ENCODE results near the gene PSRC1.

PSRC1 gene

DNA sequence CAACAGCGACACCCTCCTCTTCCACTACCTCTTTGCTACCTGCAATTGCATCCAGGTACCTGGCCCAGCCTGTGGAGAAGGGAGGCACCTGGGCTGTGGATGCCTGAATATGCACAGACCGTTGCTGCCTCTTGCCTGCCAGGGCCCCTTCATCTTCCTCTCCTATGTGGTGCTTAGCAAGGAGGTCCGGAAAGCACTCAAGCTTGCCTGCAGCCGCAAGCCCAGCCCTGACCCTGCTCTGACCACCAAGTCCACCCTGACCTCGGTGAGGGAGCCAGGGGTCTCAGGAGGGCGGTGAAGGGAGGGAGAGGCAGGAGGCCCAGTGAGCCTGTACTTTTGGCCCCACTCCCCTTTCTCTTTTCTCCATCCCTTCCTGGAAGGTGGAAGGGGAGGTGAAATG is 11.5 kb downstream of the PSRC1 start:
- DNase-seq, result no peak

DNA sequence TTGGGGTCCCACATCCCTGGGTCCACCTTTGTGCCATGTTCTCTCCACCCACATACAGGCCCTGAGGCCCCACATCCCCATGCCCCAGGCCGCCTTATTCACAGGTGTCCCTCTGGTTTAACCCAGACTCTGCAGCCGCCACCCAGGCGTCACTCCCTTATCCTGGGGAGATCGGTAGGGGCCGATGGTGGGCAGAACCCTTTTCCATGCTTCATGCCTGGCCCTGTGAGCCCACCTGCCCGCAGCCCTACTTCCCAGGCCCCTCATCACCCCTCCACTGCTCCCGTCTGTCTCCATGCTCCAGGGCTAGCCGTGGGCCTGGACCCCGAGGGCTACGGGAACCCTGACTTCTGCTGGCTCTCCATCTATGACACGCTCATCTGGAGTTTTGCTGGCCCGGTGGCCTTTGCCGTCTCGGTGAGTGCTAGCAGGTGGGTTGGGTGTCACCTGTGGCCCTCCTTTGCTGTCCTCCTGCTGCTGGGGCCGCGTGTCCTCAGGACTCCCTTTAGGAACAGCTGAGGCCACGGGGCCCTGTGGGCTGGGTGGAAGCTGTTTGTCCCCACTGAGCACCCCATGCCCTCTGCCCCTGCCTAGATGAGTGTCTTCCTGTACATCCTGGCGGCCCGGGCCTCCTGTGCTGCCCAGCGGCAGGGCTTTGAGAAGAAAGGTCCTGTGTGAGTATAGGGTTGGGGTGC is 12.2 kb downstream of the PSRC1 start:
- no peak for DNase-seq

DNA sequence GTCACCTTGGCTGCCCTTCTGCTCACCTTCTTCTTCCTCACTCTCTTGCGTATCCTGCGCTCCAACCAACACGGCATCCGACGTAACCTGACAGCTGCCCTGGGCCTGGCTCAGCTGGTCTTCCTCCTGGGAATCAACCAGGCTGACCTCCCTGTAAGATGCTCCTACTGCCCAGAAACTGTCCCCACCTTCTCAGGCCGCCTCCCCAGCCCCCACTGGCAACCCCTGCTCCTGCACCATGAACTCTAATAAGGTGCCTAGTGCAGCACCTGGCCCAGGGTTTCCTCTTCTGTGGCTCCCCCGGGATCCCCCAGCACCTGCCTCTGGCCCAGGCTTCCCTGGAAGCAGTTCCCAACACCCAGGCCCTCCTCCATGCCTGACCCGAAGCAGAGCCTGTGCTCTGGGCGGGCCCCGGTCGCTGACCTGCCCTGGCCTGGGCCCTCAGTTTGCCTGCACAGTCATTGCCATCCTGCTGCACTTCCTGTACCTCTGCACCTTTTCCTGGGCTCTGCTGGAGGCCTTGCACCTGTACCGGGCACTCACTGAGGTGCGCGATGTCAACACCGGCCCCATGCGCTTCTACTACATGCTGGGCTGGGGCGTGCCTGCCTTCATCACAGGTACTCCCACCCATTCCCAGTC is 12.8 kb downstream of the PSRC1 start:
- DNase-seq, result no peak

DNA sequence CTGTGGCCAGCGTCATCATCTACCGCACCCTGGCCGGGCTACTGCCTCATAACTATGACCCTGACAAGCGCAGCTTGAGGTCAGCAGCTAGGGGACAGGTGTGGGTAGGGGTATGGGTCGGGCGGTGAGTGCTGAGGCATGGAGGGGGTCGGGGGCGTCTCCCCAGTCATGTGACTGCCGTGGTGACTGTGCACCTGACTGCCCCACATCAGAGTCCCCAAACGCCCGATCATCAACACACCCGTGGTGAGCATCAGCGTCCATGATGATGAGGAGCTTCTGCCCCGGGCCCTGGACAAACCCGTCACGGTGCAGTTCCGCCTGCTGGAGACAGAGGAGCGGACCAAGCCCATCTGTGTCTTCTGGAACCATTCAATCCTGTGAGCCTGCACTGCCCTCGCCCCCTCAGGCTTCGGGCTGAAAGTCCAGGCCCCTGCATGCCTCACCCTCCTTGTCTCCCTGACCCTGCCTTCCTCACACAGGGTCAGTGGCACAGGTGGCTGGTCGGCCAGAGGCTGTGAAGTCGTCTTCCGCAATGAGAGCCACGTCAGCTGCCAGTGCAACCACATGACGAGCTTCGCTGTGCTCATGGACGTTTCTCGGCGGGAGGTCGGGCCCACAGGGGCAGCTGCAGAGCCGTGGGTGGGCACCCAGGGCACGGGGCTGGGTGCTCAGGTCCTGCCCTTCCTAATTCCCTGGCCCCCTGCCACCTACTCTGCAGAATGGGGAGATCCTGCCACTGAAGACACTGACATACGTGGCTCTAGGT is 13.5 kb downstream of the PSRC1 start:
- no peak for DNase-seq

DNA sequence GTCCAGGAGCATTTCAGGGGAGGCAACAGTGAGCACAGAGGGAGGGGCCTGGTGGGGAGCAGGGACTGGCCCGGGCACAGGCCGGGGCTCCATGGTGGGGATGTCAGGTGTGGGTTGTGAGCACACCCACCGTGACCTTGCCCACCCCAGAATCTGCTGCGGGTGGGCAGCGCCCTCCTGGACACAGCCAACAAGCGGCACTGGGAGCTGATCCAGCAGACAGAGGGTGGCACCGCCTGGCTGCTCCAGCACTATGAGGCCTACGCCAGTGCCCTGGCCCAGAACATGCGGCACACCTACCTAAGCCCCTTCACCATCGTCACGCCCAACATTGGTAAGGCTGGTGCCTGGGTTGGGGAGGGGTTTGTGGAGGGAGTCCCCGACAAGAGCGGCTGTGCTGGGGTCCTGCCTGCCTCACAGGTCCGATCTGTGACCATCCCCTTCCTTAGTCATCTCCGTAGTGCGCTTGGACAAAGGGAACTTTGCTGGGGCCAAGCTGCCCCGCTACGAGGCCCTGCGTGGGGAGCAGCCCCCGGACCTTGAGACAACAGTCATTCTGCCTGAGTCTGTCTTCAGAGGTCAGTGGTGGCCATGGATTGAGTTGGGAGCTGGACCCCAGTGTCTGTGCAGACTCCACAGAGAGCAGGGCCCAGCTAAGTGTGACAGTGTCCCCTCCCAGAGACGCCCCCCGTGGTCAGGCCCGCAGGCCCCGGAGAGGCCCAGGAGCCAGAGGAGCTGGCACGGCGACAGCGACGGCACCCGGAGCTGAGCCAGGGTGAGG is 14.3 kb downstream of the PSRC1 start:
- DNase-seq, result no peak

DNA sequence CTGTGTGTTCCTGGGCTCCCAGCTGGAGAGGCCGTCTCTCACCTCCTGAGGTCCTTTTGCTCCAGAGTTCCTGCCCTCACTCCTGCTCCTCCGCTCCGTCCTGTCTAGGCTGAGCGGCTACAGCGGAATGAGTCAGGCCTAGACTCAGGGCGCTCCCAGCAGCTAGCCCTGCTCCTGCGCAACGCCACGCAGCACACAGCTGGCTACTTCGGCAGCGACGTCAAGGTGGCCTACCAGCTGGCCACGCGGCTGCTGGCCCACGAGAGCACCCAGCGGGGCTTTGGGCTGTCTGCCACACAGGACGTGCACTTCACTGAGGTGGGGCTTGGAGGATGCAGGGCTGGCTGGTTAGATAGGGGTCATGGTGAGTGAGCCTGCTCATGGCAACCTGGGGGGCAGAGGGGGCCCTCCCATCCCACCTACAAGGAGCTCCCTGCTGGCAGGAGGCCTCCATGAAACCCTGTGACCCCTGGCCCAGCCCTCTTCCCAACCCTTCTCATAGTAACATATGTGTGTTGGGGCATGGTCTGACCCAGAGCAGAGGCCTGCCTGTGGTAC is 15.1 kb downstream of the PSRC1 start:
- no peak for DNase-seq

DNA sequence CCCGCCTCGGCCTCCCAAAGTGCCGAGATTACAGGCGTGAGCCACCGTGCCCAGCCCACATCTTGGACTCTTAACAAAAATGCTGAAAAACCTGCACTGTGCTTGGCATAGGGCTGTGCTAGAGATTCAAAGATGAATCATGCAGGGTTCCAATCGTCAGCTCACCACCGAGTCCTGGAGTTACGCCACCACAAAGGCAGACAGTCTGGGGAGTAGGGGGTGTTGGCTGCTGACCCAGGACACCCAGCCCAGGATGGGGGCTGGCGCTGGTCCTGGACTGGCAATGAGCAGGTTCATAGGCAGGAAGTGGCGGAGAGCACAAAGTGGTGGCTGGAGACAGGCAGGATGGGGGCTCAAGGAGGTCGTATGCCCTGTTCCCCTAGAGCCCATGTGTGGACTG is 16.0 kb downstream of the PSRC1 start:
- DNase-seq, result no peak

DNA sequence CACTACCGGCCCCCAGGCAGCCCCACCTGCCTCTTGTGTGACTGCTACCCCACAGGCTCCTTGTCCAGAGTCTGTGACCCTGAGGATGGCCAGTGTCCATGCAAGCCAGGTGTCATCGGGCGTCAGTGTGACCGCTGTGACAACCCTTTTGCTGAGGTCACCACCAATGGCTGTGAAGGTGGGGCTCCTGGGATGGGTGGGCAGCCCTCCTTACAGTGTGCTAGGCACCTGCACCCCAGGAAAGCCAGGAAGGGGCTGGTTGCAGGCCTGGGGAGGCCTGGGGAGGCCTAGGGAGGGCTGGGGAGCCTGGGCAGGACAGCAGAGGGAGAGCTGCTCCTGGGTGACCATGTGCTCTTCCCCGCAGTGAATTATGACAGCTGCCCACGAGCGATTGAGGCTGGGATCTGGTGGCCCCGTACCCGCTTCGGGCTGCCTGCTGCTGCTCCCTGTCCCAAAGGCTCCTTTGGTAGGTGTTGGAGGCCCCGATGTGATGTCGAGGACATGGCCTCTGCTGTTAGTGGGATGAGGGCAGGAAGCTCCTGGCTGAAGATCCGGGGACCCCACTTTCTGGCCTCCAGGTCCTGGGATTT is 17.1 kb downstream of the PSRC1 start:
- DNase-seq, result no peak

DNA sequence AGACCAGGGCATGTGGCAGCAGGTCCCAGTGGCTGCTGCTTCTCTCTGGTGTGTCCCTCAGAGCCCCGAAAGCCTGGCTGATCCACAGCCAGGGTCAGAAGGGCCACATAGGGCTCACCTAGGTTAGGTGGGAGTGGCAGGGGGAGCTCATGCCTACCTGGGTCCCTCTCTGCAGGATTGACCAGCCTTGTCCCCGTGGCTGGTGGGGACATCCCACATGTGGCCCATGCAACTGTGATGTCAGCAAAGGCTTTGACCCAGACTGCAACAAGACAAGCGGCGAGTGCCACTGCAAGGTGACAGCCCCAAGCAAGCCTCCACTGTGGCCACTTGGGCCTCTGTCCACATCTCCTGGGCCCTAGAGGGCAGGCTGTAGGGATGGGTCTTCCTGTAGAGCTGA is 17.9 kb downstream of the PSRC1 start:
- no peak for DNase-seq

DNA sequence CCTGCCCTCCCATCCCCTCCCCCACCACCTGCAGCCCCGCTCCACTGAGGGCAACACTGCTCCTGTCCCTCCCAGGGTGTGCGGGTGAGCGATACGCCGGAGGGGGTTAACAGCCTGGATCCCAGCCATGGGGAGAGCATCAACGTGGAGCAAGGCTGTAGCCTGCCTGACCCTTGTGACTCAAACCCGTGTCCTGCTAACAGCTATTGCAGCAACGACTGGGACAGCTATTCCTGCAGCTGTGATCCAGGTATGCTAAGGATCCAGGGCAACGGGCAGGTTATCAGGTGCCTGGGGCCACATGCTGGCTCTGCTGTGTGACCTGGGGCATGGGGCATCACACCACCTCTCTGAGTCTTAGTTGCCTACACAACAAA is 18.6 kb downstream of the PSRC1 start:
- no peak for DNase-seq

DNA sequence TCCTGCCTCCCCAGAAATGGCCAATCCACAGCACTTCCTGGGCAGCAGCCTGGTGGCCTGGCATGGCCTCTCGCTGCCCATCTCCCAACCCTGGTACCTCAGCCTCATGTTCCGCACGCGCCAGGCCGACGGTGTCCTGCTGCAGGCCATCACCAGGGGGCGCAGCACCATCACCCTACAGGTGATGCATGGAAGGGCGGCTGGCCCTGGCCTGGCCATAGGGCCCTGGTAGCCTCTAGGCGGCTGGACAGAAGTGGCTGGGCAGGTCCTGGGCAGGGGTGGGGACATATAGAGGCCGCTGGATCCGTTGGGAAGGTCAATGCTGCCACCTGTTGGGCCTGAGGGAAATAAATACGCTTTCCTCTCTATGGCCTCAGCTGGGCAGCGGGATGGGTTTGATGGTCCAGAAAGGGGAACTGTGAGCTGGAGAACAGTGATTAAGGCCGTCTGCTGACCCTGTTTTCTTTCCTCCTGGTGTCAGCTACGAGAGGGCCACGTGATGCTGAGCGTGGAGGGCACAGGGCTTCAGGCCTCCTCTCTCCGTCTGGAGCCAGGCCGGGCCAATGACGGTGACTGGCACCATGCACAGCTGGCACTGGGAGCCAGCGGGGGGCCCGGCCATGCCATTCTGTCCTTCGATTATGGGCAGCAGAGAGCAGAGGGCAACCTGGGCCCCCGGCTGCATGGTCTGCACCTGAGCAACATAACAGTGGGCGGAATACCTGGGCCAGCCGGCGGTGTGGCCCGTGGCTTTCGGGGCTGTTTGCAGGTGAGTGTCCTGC is 19.2 kb downstream of the PSRC1 start:
- DNase-seq, result peak; percentile 60

DNA sequence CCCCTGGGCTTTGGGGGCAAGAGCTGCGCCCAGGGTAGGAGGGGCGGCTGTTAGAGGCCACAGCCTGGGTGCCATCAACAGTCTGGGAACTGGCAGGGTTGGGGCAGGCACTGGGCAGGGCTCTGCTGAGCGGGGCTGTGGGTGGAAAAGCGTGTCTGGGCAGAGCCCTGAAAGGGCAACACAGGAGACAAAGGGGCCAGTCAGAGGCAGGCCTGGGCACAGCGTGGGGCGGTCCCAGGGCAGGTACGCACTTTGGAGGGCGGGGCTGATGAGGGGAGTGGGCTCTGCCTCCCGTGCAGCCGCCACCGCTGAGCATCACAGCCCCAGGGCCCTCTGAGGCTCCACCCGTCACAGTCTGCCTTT is 19.7 kb downstream of the PSRC1 start:
- DNase-seq, result no peak

DNA sequence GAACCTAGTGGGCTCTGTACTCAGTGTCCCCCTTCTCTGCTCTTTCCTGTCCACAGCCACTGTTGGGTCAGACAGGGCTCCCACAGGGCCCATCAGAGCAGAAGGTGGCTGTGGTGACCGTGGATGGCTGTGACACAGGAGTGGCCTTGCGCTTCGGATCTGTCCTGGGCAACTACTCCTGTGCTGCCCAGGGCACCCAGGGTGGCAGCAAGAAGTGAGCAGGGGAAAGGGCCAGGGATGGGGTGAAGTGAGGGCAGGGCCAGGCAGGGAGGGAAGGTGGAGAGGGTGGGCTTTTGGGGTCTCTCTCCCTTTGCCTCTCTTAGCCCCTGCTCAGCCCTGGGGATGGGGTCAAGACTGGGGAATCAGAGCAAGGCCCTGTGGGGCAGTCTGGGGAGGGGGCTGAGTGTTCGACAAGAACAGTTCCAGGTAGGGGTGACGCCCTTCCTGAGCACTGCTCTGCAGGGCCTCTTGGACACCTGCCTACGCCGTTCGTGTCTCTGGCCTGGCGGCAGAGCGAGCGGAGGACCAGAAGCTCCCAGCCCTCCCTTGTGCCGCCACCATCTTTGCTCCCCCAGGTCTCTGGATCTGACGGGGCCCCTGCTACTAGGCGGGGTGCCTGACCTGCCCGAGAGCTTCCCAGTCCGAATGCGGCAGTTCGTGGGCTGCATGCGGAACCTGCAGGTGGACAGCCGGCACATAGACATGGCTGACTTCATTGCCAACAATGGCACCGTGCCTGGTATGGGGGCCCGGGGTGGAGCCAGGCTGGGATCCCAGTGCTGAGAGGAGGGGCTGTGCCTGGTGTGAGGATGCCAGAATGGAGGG is 20.5 kb downstream of the PSRC1 start:
- no peak for DNase-seq

DNA sequence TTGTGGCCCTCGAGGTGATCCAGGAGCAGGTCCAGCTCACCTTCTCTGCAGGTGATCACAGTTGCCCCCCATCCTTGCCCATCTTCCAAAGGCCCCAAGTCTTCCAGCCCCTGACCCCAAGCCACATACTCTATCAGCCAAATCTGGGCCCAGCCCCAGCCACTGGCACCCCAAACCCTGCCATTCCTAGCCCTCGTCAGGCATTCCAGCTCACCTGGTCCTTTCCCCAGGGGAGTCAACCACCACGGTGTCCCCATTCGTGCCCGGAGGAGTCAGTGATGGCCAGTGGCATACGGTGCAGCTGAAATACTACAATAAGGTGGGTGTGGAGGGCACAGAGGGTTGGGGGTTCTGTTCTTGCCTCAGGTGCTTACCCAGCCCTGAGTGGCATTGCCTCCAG is 21.4 kb downstream of the PSRC1 start:
- DNase-seq, result no peak

DNA sequence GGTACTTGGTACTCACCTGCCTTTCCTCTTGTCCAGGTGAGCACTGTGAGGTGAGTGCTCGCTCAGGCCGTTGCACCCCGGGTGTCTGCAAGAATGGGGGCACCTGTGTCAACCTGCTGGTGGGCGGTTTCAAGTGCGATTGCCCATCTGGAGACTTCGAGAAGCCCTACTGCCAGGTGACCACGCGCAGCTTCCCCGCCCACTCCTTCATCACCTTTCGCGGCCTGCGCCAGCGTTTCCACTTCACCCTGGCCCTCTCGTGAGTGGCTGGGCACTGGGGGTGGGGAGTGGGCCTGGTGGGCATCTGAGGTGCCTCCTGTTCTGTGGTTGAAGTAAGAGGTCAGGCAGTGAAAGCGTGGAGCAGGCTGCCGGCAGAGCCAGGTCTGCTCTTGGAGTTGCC is 21.9 kb downstream of the PSRC1 start:
- DNase-seq, result no peak

DNA sequence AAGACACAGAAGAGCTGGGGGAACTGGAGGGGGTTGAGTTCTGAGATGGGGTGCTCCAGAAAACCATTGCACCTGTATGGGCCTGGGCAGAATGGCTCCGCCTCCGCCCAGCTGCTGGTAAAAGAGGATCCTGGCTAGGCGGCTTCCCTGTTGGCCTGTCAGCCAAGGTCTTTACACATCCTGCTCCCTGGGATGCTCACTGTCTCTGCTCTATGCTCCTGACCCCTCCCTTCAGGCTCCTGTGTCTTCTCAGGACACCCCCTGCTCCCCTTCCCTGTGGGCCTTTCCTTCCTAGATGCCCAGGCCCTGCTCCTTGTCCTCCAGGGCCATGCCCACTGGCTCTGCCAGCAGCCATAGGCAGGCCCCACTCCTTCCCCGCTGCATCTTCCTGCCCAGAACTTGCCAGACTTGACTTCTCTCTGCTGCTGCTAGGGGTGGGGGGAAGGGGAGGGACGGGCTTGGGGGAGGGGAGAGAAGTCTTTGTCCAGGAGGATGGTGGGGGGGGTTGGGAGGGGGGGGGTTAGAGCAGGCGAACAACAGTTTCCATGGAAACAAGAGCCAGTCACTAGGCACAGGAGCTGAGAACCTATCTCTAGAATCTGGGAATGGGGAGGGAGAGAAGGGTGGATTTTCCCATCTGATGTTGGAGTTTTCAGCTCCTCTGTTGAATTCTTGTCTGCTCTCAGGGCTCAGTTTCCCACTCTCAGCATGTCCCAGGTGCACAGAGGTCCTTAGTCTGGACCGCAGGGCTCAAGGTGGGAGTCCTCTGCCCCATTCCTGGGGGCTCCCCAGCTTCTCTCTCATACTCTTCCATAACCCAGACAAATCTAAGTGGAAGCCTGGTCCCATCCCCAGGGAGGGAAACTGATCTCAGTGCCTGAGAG is 23.0 kb downstream of the PSRC1 start:
- no peak for DNase-seq

DNA sequence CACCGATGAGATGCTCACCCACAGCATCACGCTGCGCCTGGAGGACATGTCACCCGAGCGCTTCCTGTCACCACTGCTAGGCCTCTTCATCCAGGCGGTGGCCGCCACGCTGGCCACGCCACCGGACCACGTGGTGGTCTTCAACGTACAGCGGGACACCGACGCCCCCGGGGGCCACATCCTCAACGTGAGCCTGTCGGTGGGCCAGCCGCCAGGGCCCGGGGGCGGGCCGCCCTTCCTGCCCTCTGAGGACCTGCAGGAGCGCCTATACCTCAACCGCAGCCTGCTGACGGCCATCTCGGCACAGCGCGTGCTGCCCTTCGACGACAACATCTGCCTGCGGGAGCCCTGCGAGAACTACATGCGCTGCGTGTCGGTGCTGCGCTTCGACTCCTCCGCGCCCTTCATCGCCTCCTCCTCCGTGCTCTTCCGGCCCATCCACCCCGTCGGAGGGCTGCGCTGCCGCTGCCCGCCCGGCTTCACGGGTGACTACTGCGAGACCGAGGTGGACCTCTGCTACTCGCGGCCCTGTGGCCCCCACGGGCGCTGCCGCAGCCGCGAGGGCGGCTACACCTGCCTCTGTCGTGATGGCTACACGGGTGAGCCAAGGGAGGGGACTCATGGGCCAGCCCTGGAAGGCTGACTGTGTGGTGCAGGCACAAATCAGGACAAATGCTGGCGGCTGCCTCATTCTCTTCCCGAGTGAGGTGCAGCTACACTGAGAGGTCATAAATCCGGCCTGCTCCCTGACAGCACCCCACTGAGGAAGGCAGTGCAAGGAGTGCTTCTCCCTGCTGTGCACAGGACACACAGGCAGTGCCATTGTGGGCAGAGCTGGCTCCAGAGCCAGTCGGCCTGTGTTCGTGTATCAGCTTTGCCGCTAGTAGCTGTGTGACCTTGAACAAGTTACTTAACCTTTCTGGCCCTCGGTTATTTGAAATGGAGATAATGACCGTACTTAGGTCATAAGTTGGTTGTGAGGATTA is 24.2 kb downstream of the PSRC1 start:
- no peak for DNase-seq

DNA sequence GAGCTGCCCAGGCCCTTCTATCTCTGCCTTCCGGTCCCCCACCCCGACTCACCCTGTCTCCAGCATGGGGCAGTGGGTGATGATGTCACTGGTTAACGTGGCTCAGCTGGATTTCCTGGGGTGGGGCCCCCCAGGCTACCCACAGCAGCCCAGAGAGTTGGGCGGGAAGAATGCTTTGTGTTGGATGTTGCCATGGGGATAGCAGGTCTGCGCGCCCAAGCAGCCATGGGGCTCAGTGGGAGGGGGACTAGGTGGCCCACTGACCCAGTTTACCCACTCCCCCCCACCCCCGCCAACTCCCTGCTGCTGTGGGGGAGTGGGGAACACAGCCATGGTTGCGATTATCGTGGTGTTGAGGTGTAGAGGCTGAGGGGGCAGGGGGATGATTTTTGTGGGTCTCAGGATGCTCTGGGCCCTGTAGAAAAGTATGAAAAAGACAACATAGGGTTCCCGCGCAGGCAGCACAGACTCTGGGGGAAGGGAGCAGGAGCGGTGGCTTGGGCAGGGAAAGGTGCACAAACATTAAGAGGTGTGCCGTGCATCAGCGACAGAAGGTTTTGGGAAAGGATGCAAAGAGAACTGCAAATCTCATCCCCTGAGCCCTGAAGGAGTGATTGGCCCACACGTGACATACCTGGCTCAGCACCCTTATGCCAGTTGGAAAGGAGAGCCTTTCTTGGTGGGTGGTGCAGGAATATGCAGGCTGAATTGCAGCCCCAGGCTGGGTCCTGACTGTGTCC is 25.1 kb downstream of the PSRC1 start:
- DNase-seq, result no peak

Measured in NCI-H1417 treated with DMSO at 0.1 percent for 48 hours (cell line).